DND-41 (cell line): ENCODE results near the gene H1-8.

ENCODE experiments used
- CTCF ChIP-seq: IDR thresholded peaks from 2 replicates; pipeline ENCODE4 v1.5.1; 2012; ENCODE audit warnings: borderline replicate concordance, low read length, moderate library complexity, mild to moderate bottlenecking; ENCODE audit not compliant: poor library complexity, severe bottlenecking; ENCODE audit errors: extremely low read depth
- EZH2 ChIP-seq: IDR thresholded peaks from 3 replicates; pipeline ENCODE4 v1.6.1; 2012; ENCODE audit warnings: borderline replicate concordance, low read depth, mild to moderate bottlenecking, moderate library complexity, low read length, inconsistent platforms; ENCODE audit not compliant: severe bottlenecking

GRCh38 chr3:129504471-129505100 is 38.4 kb upstream of the H1-8 start:
- TF ChIP-seq CTCF, result no peak
- TF ChIP-seq EZH2, result no peak
